GM19193 (cell line): Measurements from ENCODE around the gene MAD1L1.

ENCODE experiments used
- POLR2A ChIP-seq: IDR thresholded peaks from 4 replicates; pipeline ENCODE4 v1.6.1; 2011; ENCODE audit not compliant: insufficient read depth, insufficient read length; ENCODE audit errors: extremely low read depth

Gene MAD1L1

DNA sequence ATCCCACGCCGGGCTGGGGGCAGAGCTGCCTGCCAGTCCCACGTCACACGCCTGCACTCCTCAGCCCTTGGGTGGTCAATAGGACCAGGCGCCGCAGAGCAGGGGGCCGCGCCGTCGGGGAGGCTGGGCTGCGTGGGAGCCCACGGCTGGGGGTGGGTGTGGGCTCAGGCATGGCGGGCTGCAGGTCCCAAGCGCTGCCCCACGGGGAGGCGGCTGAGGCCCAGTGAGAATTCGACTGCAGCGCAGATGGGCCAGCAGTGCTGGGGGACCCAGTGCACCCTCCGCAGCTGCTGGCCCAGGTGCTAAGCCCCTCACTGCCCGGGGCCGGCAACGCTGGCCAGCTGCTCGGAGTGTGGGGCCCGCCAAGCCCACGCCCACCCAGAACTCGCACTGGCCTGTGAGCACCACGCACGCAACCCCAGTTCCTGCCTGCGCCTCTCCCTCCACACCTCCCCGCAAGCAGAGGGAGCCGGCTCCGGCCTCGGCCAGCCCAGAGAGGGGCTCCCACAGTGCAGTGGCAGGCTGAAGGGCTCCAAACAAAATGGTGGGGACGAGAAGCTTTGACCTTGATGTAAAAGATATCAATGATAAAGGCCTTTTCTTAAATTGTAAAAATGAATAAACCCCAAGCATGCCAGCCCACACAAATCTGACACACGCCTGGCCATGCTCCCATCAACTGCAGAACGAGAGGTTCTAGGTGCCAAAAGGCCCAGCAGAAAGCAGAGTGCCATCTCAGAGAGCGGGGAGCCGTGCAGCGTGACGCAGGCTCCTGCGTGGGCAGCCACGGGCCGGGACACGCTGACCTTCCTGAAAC, 255.5 kb downstream of the MAD1L1 start:
- no peak for TF ChIP-seq POLR2A

DNA sequence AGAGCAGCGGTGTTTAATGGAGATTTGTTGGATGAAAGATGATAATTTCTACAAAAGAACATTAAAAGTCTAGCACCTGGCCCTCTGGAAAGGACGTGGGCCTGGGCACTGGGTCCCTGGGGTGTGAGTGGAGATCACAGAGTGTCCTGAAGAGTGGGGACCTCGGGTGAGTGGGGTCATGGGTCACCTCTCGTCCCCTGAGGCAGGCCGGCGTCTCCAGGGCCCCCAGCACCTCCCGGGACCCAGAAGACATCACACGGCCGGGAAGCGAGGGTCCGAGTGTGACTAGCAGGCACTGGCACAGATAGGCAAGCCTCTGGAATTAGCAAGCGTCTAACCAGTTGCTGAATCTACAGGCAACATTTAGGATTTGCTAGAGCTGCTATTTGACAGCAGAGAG, 257.2 kb downstream of the MAD1L1 start:
- TF ChIP-seq POLR2A: no peak

- TF ChIP-seq POLR2A: no peak
Observed at GRCh38 chr7:1975179-1975578, 257.6 kb downstream of the MAD1L1 start.

DNA sequence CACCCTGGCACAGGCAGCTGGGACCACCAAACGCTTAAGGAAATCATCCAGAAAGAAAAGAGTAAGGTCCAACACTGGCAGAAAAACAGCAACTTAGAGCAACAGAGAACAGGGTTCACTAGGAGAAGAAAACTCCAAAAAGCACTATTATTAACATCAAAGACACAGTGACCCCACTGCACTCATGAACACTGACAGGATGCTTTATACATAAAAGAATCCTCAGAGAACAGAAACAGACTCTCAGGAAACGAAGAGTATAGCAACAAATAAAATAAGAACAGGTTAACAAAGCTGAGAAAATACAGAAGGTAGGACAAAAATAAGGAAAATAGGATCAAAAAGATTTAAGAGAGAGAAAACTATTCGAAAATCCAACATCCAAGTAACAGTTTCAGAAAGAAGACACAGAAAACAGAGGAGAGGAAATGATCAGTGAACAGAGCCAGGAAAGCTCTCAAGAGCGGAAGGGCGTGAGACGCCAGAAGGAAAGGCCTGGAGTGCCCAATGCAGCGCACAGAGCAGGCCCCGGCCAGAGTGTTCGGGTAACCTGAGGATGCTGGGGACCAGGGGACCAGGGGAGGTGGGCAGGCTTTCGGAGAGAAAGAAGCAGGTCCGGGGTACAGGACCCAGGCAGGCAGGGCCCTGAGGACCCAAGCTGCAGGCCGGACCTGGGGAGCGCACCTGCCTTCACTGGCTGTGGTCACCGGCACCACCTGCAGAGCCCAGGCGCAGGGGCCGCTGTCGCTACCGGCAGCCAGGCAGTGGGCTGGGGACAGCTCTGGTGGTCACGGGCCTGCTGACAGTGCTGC, 258.2 kb downstream of the MAD1L1 start:
- no peak for TF ChIP-seq POLR2A

DNA sequence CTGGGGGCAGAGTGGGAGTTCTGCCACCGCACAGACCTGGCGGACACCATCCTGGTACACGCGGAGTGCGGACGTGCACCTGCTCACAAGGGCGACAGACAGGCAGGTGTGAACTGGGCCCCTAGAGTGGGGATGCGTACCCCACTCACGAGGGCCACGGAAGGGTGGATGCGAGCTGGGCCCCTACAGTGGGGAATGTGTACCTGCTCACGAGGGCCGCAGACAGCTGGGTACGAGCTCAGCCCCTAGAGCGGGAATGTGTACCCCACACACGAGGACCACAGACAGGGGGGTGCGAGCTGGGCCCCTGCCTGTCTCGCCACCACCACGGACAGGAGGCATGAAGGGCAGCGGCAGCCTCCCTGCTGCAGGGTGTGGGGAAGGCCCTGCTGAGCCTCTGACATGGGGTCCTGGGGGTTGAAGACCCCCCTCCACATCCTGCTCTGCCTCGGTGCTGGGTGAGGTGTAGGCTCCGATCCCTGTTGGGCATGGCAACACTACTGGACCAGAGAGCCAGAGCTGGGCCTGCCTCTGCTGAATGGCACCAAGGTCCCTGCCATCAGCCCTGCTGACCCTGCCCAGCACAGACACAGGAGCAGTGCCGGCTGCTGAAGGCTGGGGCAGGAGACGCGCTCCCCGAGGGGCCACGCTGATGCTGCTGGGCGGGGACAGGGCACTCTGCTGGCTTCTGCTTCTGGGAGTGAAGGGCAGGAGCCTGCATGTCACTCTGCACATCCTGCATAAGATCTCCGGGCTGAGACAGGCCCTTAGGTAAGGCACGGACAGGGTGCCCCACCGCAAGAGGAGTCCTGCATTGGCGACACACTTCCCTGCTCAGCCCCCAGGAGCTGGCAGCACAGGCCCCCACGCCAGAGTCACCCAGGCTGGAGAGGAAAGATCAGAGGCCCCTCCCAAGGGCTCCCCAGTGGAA, 259.2 kb downstream of the MAD1L1 start:
- no peak for TF ChIP-seq POLR2A

DNA sequence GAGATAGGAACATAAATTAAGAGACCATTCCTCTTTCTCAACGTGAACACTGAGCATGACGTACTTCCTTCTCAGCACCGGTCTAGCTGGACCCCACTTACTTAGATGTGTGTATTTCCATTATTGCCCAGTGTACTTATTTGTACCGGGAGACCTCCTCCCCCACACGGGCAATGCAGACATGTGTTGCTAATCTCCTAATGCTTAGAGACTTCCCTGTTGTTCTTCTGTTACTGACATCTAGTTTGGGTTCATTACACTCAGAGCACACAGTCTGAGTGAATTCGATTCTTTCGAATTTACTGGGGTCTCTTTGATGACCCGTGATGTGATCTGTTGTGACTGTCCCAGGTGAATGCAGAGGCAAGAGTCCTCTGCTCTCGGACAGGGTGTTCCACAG, 260.0 kb downstream of the MAD1L1 start:
- TF ChIP-seq POLR2A: no peak

- TF ChIP-seq POLR2A: no peak
Observed at GRCh38 chr7:1971946-1972654, 260.6 kb downstream of the MAD1L1 start.

DNA sequence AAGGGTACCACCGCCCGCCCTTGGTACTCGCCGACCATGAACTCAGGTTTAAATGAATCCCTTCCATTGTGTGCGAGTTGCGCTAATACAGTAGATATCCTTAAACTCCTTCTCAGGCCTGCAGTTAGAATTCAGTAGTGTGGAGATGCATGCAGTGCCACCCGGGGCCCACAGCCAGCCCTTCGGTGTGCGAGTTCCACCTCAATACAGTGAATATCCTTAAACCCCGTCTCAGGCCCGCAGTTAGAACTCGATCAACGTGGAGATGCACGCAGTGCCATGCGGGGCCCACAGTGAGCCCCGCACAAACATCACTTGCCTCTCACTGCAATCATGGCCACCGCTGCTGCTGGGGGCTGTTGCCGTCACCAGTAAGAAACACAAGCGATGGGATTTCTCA, 261.9 kb downstream of the MAD1L1 start:
- TF ChIP-seq POLR2A: no peak

GRCh38 chr7:1969459-1970284, 263.1 kb downstream of the MAD1L1 start:
- no peak for TF ChIP-seq POLR2A

- TF ChIP-seq POLR2A: no peak
Observed at GRCh38 chr7:1968397-1969111, 264.2 kb downstream of the MAD1L1 start.

DNA sequence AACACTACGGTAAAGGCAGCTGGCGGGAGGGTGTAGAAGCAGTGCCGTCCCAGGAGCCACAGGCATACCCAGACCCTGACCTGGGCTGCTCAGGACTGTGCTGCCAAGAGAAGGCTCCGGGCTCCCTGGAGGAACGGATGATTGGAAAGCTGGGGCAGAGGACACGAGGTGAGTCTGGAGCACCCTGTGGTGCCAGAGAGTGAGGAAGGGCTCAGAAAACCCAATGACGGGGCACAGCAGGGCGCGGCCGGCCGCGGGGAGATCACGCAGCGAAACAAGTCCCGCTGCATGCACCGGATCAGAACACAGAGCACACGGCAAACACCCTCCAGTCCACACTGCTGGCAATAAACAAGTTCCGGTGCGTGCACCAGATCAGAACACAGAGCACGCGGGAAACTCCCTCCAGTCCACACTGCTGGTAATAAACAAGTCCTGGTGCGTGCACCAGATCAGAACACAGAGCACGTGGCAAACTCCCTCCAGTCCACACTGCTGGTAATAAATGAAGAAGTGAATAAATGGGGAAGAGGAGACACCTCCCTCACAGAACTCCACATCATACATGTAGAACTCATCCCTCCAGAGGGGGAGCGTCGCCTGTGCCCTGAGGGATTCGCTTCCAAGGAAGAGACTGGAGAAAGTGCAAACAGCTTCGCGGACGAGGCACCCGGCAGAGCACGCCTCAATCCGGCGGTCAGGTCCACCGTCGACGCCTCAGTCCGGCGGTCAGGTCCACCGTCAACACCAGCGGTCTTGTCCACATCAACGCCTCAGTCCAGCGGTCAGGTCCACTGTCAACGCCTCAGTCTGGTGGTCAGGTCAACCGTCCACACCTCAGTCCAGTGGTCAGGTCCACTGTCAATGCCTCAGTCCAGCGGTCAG, 265.0 kb downstream of the MAD1L1 start:
- no peak for TF ChIP-seq POLR2A

- TF ChIP-seq POLR2A: no peak
Observed at GRCh38 chr7:1966631-1967200, 266.0 kb downstream of the MAD1L1 start.
